Sigmoid colon (tissue), 4 donors: ENCODE measurements around the gene SLC38A6.

Source experiments
- EP300 ChIP-seq, 4 donors: sonication (generic); formaldehyde crosslinking; IDR thresholded peaks; one replicate each; pipeline ENCODE4 v1.6.1; 2017; ENCODE audit warnings: antibody characterized with exemption in 4 of 4
- POLR2A ChIP-seq, 2 donors: fragments of 450-650 bp; IDR thresholded peaks; one replicate each; pipeline ENCODE4 v1.6.1; 2016; ENCODE audit warnings: antibody characterized with exemption in 2 of 2, mild to moderate bottlenecking in 2 of 2, moderate library complexity in 2 of 2
- POLR2AphosphoS5 ChIP-seq, 4 donors: sonication (generic); formaldehyde crosslinking; IDR thresholded peaks; one replicate each; pipeline ENCODE4 v1.6.1; 2017; ENCODE audit warnings: antibody characterized with exemption in 4 of 4
- TF ChIP-seq, protein P1 (sequence below), 4 experiments: fragments of 450-650 bp in 3 of 4; fragments of 200-600 bp in 1 of 4; IDR thresholded peaks; one replicate each; pipeline ENCODE4 v1.5.1; 2016 to 2019; ENCODE audit warnings: antibody characterized with exemption in 4 of 4, mild to moderate bottlenecking in 3 of 4, moderate library complexity in 2 of 4

DNA sequence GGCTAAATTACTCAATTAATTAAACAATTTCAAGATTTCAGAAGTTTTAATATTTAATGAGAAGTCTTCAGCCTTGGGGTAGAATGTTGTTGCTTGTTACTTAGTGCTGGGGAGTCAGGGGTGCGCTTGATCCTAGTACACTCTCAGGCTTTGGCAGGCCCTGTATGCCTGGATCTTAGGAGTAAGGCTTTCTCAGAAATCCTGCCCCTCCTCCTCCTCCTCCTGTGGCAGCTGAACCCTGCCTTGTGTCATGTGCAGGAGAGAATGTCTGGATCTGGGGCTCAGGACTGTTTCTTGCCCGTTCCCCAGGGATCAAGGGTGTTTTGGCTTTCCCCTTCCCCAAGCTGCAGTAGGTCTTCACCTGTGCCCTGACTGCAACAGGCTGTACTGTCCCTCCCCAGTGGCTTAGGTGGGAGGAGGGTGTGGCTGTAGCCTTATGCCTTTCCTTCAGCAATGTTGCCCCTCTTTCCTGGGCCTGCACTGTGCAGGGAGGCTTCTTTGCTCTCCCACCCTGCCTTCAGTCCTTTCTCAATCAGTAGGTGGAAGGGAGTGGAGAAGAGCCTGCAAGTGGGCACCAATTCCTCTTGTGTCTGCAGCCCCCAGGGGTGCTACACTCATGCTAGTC lies 108.2 kb downstream of the SLC38A6 start:
- TF ChIP-seq, protein P1, sequence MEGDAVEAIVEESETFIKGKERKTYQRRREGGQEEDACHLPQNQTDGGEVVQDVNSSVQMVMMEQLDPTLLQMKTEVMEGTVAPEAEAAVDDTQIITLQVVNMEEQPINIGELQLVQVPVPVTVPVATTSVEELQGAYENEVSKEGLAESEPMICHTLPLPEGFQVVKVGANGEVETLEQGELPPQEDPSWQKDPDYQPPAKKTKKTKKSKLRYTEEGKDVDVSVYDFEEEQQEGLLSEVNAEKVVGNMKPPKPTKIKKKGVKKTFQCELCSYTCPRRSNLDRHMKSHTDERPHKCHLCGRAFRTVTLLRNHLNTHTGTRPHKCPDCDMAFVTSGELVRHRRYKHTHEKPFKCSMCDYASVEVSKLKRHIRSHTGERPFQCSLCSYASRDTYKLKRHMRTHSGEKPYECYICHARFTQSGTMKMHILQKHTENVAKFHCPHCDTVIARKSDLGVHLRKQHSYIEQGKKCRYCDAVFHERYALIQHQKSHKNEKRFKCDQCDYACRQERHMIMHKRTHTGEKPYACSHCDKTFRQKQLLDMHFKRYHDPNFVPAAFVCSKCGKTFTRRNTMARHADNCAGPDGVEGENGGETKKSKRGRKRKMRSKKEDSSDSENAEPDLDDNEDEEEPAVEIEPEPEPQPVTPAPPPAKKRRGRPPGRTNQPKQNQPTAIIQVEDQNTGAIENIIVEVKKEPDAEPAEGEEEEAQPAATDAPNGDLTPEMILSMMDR (IDR thresholded peaks at IDR 0.05): no peak
- TF ChIP-seq POLR2A (IDR thresholded peaks at IDR 0.05) (no peak), POLR2AphosphoS5 (IDR thresholded peaks at IDR 0.05) (no peak), EP300 (IDR thresholded peaks at IDR 0.05) (no peak)
